GM12892 (cell line): ENCODE results near the gene GREB1L.

Source experiments
- DNase-seq: peaks from one replicate; pipeline ENCODE4 v3.0.0; 2011; ENCODE audit not compliant: insufficient read length
- FAIRE-seq: peaks from 2 replicates; lab custom pipeline; 2011; peaks lifted over from hg19 to GRCh38; lab: Jason Lieb, UNC
- POLR2A ChIP-seq: IDR thresholded peaks from 2 replicates; pipeline ENCODE4 v1.6.1; 2011; ENCODE audit warnings: low read depth, low read length, control low read depth
- POLR2AphosphoS5 ChIP-seq: IDR thresholded peaks from 2 replicates; pipeline ENCODE4 v1.6.1; 2011; ENCODE audit warnings: low read depth, low read length, control low read depth
- TAF1 ChIP-seq: IDR thresholded peaks from 2 replicates; pipeline ENCODE4 v1.6.1; 2011; ENCODE audit warnings: low read depth, mild to moderate bottlenecking, control low read depth, low read length, borderline replicate concordance

Gene GREB1L

GRCh38 chr18:21391074-21391673, 149.1 kb downstream of the GREB1L start:
- TF ChIP-seq POLR2A, result no peak
- no peak for TF ChIP-seq TAF1
- TF ChIP-seq POLR2AphosphoS5, result no peak
- DNase-seq (no peak), FAIRE-seq (no peak)

- no peak for FAIRE-seq
- no peak for DNase-seq
- TF ChIP-seq TAF1, result no peak
- TF ChIP-seq POLR2A, result no peak
- TF ChIP-seq POLR2AphosphoS5, result no peak
Observed at GRCh38 chr18:21393986-21394385, 152.0 kb downstream of the GREB1L start.

GRCh38 chr18:21398121-21398520, 156.1 kb downstream of the GREB1L start:
- DNase-seq, result no peak
- FAIRE-seq, result no peak
- TF ChIP-seq POLR2AphosphoS5 (no peak), TAF1 (no peak), POLR2A (no peak)

GRCh38 chr18:21402272-21402671, 160.2 kb downstream of the GREB1L start:
- DNase-seq, result no peak
- no peak for FAIRE-seq
- no peak for TF ChIP-seq POLR2A
- TF ChIP-seq TAF1, result no peak
- no peak for TF ChIP-seq POLR2AphosphoS5

- TF ChIP-seq TAF1 (no peak), POLR2AphosphoS5 (no peak), POLR2A (no peak)
- FAIRE-seq (no peak), DNase-seq (no peak)
Observed at GRCh38 chr18:21404426-21404825, 162.4 kb downstream of the GREB1L start.

- FAIRE-seq, result no peak
- no peak for DNase-seq
- TF ChIP-seq POLR2AphosphoS5, result no peak
- no peak for TF ChIP-seq POLR2A
- no peak for TF ChIP-seq TAF1
Observed at GRCh38 chr18:21406116-21406515, 164.1 kb downstream of the GREB1L start.

- DNase-seq (no peak), FAIRE-seq (no peak)
- no peak for TF ChIP-seq POLR2A
- TF ChIP-seq TAF1, result no peak
- no peak for TF ChIP-seq POLR2AphosphoS5
Observed at GRCh38 chr18:21408681-21409080, 166.6 kb downstream of the GREB1L start.

- TF ChIP-seq POLR2AphosphoS5 (no peak), TAF1 (no peak), POLR2A (no peak)
- DNase-seq (no peak), FAIRE-seq (no peak)
Observed at GRCh38 chr18:21433436-21433835, 191.4 kb downstream of the GREB1L start.

- FAIRE-seq (no peak), DNase-seq (no peak)
- TF ChIP-seq TAF1 (no peak), POLR2A (no peak), POLR2AphosphoS5 (no peak)
Observed at GRCh38 chr18:21439431-21439846, 197.4 kb downstream of the GREB1L start.

- DNase-seq (no peak), FAIRE-seq (no peak)
- TF ChIP-seq TAF1 (no peak), POLR2AphosphoS5 (no peak), POLR2A (no peak)
Observed at GRCh38 chr18:21441670-21442069, 199.6 kb downstream of the GREB1L start.

GRCh38 chr18:21443776-21444464, 201.9 kb downstream of the GREB1L start:
- no peak for TF ChIP-seq POLR2AphosphoS5
- no peak for TF ChIP-seq TAF1
- no peak for TF ChIP-seq POLR2A
- no peak for FAIRE-seq
- DNase-seq, result no peak

- FAIRE-seq (peak; percentile 24), DNase-seq (peak; percentile 12)
- TF ChIP-seq TAF1 (no peak), POLR2AphosphoS5 (no peak), POLR2A (no peak)
Observed at GRCh38 chr18:21444465-21445212, 202.6 kb downstream of the GREB1L start.
